Neural progenitor cell (in vitro differentiated cells): ENCODE data around the gene NUP50.

ENCODE experiments used
- CTCF ChIP-seq: fragments of 200-600 bp; sonication (generic); IDR thresholded peaks from 2 replicates; pipeline ENCODE4 v1.5.1; 2017; ENCODE audit warnings: antibody characterized with exemption, mild to moderate bottlenecking
- EZH2 ChIP-seq: fragments of 200-600 bp; sonication (generic); IDR thresholded peaks from 2 replicates; pipeline ENCODE4 v1.6.1; 2017; ENCODE audit warnings: antibody characterized with exemption, mild to moderate bottlenecking, moderate library complexity
- EZH2phosphoT487 ChIP-seq: fragments of 200-600 bp; sonication (generic); IDR thresholded peaks from 2 replicates; pipeline ENCODE4 v1.6.1; 2017; ENCODE audit warnings: antibody characterized with exemption

GRCh38 chr22:45181240-45181639 lies 17.5 kb downstream of the NUP50 start:
- TF ChIP-seq CTCF = no peak
- TF ChIP-seq EZH2 = no peak
- TF ChIP-seq EZH2phosphoT487 = no peak
